CD4-positive, alpha-beta T cell (primary cell): ENCODE measurements around the gene RHOV. TPM values are rescaled to one million over a fixed set of nuclear protein-coding genes. Genes with fewer than 3 reads are reported as not detected.

Experiments used
- ATAC-seq: fragments of 200-7000 bp; cut with Tn5 transposase; one replicate; pipeline ENCODE4 v1.10.0; 2022; ENCODE audit warnings: mild to moderate bottlenecking; ENCODE audit not compliant: poor library complexity
- CTCF ChIA-PET: fragments of 350-600 bp; sonication (Branson Sonifier 250); formaldehyde crosslinking; loops from one replicate; lab custom pipeline; 2021; ENCODE audit warnings: antibody characterized with exemption, inconsistent platforms; lab: Charles Lee
- POLR2A ChIA-PET: fragments of 350-600 bp; sonication (Branson Sonifier 250); formaldehyde crosslinking; loops from one replicate; lab custom pipeline; 2021; ENCODE audit warnings: antibody characterized with exemption, inconsistent platforms; lab: Charles Lee
- DNase-seq, 14 experiments: peaks; one replicate each; pipeline ENCODE4 v3.0.0-alpha.2; 2013 to 2020; ENCODE audit warnings: mixed read lengths in 2 of 14
- H3K27ac ChIP-seq, 2 donors: one replicate each; pipeline versions ENCODE4 v1.5.1 to v1.7.0; 2013; ENCODE audit warnings: low read length in 2 of 2, low read depth in 1 of 2, mild to moderate bottlenecking in 1 of 2
- H3K27me3 ChIP-seq, 2 experiments: 1 replicate in 1 of 2; 2 replicates in 1 of 2; pipeline versions ENCODE4 v1.6.1 to v1.7.0; 2013; ENCODE audit warnings: low read length in 2 of 2, control low read depth in 1 of 2, mild to moderate bottlenecking in 1 of 2, moderate library complexity in 1 of 2; ENCODE audit not compliant: insufficient read depth in 2 of 2, control insufficient read depth in 1 of 2
- H3K36me3 ChIP-seq: one replicate; pipeline ENCODE4 v1.6.1; 2013; ENCODE audit warnings: low read length, control low read depth; ENCODE audit not compliant: insufficient read depth
- H3K4me1 ChIP-seq: one replicate; pipeline ENCODE4 v1.6.1; 2013; ENCODE audit warnings: low read length, control low read depth; ENCODE audit not compliant: insufficient read depth
- H3K4me3 ChIP-seq: one replicate; pipeline ENCODE4 v1.5.1; 2013; ENCODE audit warnings: mild to moderate bottlenecking, low read length, moderate library complexity
- H3K9me3 ChIP-seq, 2 experiments: 1 replicate in 1 of 2; 2 replicates in 1 of 2; pipeline versions ENCODE4 v1.6.1 to v1.7.0; 2013; ENCODE audit warnings: low read length in 2 of 2, mild to moderate bottlenecking in 2 of 2, control low read depth in 1 of 2, moderate library complexity in 1 of 2; ENCODE audit not compliant: control insufficient read depth in 1 of 2, insufficient read depth in 1 of 2
- H3K27ac Mint-ChIP-seq: one replicate; pipeline ENCODE4 v1.8.0; 2020; ENCODE audit warnings: mixed read lengths
- H3K27me3 Mint-ChIP-seq: one replicate; pipeline ENCODE4 v1.8.0; 2021; ENCODE audit warnings: mixed read lengths
- H3K36me3 Mint-ChIP-seq: one replicate; pipeline ENCODE4 v1.8.0; 2021; ENCODE audit warnings: low read depth, mixed read lengths
- H3K4me1 Mint-ChIP-seq: one replicate; pipeline ENCODE4 v1.8.0; 2021; ENCODE audit warnings: low read depth, mixed read lengths
- H3K4me3 Mint-ChIP-seq: one replicate; pipeline ENCODE4 v1.8.0; 2020; ENCODE audit warnings: mild to moderate bottlenecking, mixed read lengths
- H3K9me3 Mint-ChIP-seq: one replicate; pipeline ENCODE4 v1.8.0; 2020; ENCODE audit warnings: mixed read lengths
- CTCF ChIP-seq: fragments of 200-600 bp; IDR thresholded peaks from one replicate; pipeline ENCODE4 v1.8.0; 2022; ENCODE audit warnings: antibody characterized with exemption, mild to moderate bottlenecking
- intact Hi-C, 2 experiments: fragments of 100-400 bp; cut with DNase I in 1 of 2; cut with micrococcal nuclease in 1 of 2; formaldehyde crosslinking; loops; one replicate each; pipeline versions ENCODE4 v1.15.1 to v1.9.0; 2023 to 2025; cut with DNase I, micrococcal nuclease
- total RNA-seq, 174 experiments: library from RNA in 2 of 174; stranded (reverse) in 2 of 174; gene quantifications; one replicate each; pipeline ENCODE4 v1.2.3 and lab custom pipeline; 2021 to 2026

The RHOV gene
- total RNA-seq, 2 experiments from 2014 or later = 0.36 TPM

- peaks cover 5% of the 10 kb centered on the region for H3K27me3 Mint-ChIP-seq
- H3K4me3 Mint-ChIP-seq = no peak overlapping the region
Observed at GRCh38 chr15:40838756-40839155, 35.3 kb downstream of the RHOV start.

GRCh38 chr15:40836020-40836419 is 38.0 kb downstream of the RHOV start:
- Histone ChIP-seq H3K4me1 (no peaks in the 10 kb centered on the region), H3K27ac (no peak overlapping the region), H3K9me3 (no peaks in the 10 kb centered on the region), H3K36me3 (no peaks in the 10 kb centered on the region), H3K4me3 (no peak overlapping the region), H3K27me3 (no peaks in the 10 kb centered on the region)
- no peaks in the 10 kb centered on the region for H3K9me3 Mint-ChIP-seq
- H3K27ac Mint-ChIP-seq = no peak overlapping the region
- intact Hi-C loops = no loop called here
- ATAC-seq (no peak), DNase-seq (no peak)
- no peaks in the 10 kb centered on the region for H3K27me3 Mint-ChIP-seq
- no peaks in the 10 kb centered on the region for H3K4me1 Mint-ChIP-seq
- ChIA-PET CTCF (no interaction called here), POLR2A (no interaction called here)
- no peaks in the 10 kb centered on the region for H3K36me3 Mint-ChIP-seq
- no peak for TF ChIP-seq CTCF
- H3K4me3 Mint-ChIP-seq = no peak overlapping the region

More at GRCh38 chr15:40838756-40839155, 35.3 kb downstream of the RHOV start:
- TF ChIP-seq CTCF = no peak
- no peak for ATAC-seq
- Histone ChIP-seq H3K4me3 (no peak overlapping the region), H3K36me3 (no peaks in the 10 kb centered on the region), H3K27ac (no peak overlapping the region), H3K27me3 (peaks cover 0 to 7% of the 10 kb centered on the region in 2 experiments), H3K4me1 (peaks cover 5% of the 10 kb centered on the region), H3K9me3 (no peaks in the 10 kb centered on the region)
- Mint-ChIP-seq H3K27ac (no peak overlapping the region), H3K9me3 (no peaks in the 10 kb centered on the region), H3K4me1 (peaks cover 5% of the 10 kb centered on the region), H3K36me3 (no peaks in the 10 kb centered on the region)
- POLR2A ChIA-PET = no interaction called here
- CTCF ChIA-PET = no interaction called here
- intact Hi-C loops = no loop called here
- no peak for DNase-seq

- H3K36me3 ChIP-seq = no peaks in the 10 kb centered on the region
- H3K9me3 ChIP-seq = no peaks in the 10 kb centered on the region
- POLR2A ChIA-PET = no interaction called here
- ATAC-seq (no peak), DNase-seq (no peak)
- no peak overlapping the region for H3K4me3 ChIP-seq
- no peaks in the 10 kb centered on the region for H3K4me1 Mint-ChIP-seq
- no peaks in the 10 kb centered on the region for H3K27me3 Mint-ChIP-seq
- no peak overlapping the region for H3K27ac ChIP-seq
- H3K36me3 Mint-ChIP-seq = no peaks in the 10 kb centered on the region
- H3K9me3 Mint-ChIP-seq = no peaks in the 10 kb centered on the region
- no peaks in the 10 kb centered on the region for H3K27me3 ChIP-seq
- no peaks in the 10 kb centered on the region for H3K4me1 ChIP-seq
- H3K27ac Mint-ChIP-seq = no peak overlapping the region
- TF ChIP-seq CTCF = no peak
- H3K4me3 Mint-ChIP-seq = no peak overlapping the region
- intact Hi-C loops = no loop called here
- CTCF ChIA-PET = interaction anchor here (1.1 kb wide), 1 partner anchor 26 kb away, joined by 3 read pairs; no protein-coding TSS in a partner anchor
Observed at GRCh38 chr15:40832903-40833302, 41.1 kb downstream of the RHOV start.
